NB4 (cell line): ENCODE results near the gene TEDC2.
"Not testable (repeated sequence)": the region's sequence is repeated elsewhere in the genome, so short reads cannot be mapped to it uniquely, and the experiment has no call there.

Experiments used
- DNase-seq: peaks from one replicate; pipeline ENCODE4 v3.0.0; 2010; ENCODE audit warnings: low read depth
- H3K4me3 ChIP-seq: one replicate; pipeline ENCODE4 v1.5.1; 2011; ENCODE audit warnings: mild to moderate bottlenecking, low read depth, low read length, moderate library complexity
- CTCF ChIP-seq: IDR thresholded peaks from one replicate; pipeline ENCODE4 v1.5.1; 2012; ENCODE audit warnings: low read depth, low read length
- MAX ChIP-seq: IDR thresholded peaks from 2 replicates; pipeline ENCODE4 v1.6.1; 2011; ENCODE audit warnings: low read depth, low read length
- MYC ChIP-seq: IDR thresholded peaks from 2 replicates; pipeline ENCODE4 v1.6.1; 2011; ENCODE audit warnings: low read depth, low read length
- POLR2A ChIP-seq: IDR thresholded peaks from 2 replicates; pipeline ENCODE4 v1.6.1; 2011; ENCODE audit warnings: mild to moderate bottlenecking; ENCODE audit not compliant: insufficient read length; ENCODE audit errors: extremely low read depth

The TEDC2 gene

GRCh38 chr16:2436110-2436509 is 23.8 kb upstream of the TEDC2 start:
- DNase-seq, result no peak
- H3K4me3 ChIP-seq, result no peak overlapping the region
- no peak for TF ChIP-seq MAX

- DNase-seq, result no peak
- H3K4me3 ChIP-seq, result no peak overlapping the region
- TF ChIP-seq MYC (no peak), POLR2A (no peak), CTCF (no peak), MAX (no peak)
Observed at GRCh38 chr16:2437032-2437790, 22.7 kb upstream of the TEDC2 start.

DNA sequence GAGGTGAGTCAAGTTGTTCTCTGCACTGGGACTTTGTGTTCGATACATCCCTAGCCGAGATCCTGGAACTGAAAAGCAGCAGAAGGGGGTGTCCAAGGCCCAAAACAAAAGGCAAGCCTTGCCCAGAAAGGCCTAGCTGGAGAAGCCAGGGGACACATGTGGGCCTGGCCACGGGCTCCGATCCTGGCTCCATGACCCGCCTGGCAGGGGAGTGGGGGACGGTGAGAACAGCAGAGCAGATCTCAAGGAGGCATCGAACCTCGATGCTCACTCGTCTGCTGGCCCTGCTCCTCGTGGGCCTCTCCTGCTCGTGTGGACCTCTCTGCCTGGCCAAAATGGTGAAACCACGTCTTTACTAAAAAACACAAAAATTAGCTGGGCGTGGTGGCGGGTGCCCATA is 21.8 kb upstream of the TEDC2 start:
- H3K4me3 ChIP-seq, result no peak overlapping the region
- no peak for DNase-seq
- TF ChIP-seq CTCF (no peak), POLR2A (no peak), MYC (no peak), MAX (no peak)

DNA sequence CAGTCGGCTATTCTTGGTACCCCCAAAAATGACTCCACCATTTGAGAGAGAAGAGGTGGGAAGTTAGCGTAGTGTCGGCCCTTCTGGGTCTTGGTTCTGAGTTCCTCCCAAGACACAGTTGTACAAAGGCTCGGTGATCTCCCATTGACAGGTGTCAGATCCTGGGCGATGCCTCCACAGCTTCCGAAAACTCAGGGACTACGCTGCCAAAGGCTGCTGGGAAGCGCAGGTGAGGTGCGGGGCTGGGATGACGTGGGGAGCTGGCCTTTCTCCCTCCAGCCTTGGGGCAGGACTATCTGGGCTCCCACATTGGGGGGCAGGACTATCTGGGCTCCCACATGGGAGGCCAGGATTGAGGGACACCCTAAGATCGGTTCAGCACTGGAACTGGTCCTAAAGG is 20.3 kb upstream of the TEDC2 start:
- TF ChIP-seq MYC (no peak), POLR2A (no peak), CTCF (no peak), MAX (no peak)
- DNase-seq, result no peak
- H3K4me3 ChIP-seq, result no peak overlapping the region

DNA sequence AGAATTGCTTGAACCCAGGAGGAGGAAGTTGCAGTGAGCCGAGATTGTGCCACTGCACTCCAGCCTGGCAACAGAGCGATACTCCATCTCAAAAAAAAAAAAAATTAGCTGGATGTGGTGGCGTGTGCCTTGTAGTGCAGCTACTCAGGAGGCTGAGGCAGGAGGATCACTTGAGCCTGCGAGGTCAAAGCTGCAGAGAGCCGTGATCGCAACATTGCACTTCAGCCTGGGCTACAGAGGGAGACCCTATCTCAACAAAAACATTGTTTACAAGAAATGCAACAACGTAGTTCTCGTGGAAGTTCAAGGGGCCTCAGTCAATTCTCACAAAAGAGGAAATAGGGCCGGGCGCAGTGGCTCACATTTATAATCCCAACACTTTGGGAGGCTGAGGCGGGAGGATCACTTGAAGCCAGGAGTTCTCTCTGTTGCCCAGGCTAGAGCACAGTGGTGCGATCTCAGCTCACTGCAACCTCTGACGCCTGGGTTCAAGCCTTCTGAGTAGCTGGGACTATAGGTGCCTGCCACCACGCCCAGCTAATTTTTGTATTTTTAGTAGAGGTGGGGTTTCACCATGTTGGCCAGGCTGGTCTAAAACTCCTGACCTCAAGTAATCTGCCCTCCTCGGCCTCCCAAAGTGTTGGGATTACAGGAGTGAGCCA is 18.6 kb upstream of the TEDC2 start:
- not testable (repeated sequence) for DNase-seq, H3K4me3 ChIP-seq

DNA sequence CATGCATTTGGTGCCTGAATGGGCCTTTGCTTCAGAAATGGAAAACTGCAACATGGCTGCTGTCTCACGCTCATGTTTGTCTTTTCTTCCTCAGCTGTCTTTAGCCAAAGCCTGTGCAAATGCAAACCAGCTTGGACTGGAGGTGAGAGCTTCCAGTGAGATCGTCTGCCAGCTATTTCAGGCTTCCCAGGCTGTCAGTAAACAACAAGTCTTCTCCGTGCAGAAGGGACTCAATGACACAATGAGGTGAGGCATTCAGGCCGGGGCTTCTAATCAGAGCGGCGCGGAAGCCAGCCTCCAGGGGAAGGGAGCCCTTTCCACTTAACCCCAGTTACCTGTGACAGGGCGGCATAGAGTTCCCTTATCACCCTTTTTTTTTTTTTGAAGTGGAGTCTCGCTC is 16.4 kb upstream of the TEDC2 start:
- no peak overlapping the region for H3K4me3 ChIP-seq
- no peak for DNase-seq
- TF ChIP-seq MYC, result no peak
- no peak for TF ChIP-seq MAX
- no peak for TF ChIP-seq CTCF
- TF ChIP-seq POLR2A, result no peak
